NCI-H2196 treated with DMSO at 0.1 percent for 48 hours (cell line): ENCODE results near the gene SHISA8.
"Not testable (repeated sequence)": the region's sequence is repeated elsewhere in the genome, so short reads cannot be mapped to it uniquely, and the experiment has no call there.

Experiments
- DNase-seq: peaks from one replicate; lab custom pipeline; 2025; ENCODE audit not compliant: unreplicated experiment; lab: John Stamatoyannopoulos, UW

Gene SHISA8

DNA sequence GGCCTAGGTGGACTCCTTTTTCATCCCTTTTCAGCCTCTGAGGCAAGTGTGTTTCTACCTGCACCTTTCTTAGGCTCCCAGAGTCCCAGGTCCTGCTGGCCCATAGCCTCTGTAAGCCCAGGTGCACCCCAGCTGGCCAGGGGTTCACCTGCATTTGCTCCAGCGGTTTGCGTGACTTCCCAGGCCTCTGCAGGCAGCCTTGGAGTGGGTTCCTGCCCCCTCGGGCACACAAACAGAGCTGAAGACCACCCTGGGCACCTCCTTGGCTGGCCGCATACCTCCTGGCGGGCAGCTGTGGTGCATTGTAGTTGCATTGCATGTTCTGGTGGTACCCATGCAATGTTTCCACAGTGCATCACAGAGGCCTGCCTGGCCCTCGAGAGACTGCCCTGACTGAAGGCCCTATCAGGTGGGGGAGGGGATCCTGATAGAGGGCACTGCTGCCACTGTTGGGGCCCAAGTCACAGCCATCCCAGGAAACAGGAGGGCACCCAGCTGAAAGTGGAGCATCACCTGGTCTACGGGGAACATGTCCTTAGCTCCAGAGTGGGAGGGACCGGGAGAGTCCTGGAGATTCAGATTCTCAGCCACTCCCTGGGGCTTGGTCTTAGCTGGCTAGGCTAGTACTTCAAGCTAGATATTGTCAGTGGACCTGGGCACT is 14.1 kb downstream of the SHISA8 start:
- DNase-seq, result no peak

DNA sequence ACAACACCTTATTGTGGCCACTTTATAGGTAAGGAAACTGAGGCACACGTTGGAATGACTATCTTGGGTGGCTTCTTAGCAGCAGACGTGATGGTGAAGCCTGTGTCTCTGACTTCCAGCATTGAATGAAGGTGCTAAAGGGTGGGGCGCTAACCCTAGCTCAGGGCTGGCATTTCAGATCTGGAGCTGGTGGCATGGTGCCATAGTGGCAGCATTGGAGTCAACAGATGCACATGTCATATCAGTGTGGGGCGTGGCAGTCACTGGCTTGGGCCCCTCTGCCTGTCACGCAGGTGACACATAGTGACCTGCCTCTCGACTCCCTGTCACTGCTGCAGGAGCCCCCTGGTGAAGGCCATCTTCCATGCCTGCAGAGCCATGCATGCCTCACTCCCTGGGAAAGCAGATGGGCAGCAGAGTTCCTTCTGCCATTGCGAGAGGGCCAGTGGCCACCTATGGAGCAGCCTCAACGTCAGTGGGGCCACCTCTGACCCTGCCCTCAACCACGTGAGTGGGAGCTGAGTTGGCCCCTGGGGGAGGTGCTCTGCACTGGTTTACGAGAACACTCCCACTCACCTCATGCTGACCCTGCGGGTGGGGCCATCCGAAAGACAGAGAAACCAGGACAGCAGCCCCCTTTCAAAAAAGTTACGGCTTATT is 14.8 kb downstream of the SHISA8 start:
- no peak for DNase-seq

DNA sequence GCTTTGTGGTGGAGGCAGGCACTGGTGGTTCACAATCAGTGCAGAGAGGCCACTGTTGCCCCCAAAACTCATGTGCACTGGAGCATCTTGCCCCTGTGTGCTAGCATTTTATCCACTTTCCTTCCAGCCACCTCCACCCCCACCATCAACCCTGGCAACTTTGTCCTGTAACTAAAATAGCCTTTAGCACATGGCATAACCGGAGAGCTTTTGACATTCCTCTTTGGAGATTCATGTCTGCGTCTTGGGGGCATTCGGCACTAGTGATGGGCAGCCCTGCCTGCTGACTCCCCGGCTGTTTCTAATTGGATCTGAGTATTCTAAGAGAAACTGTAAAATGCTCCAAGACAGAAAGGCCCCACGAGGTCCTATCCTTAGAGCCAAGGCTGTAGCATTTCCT is 15.8 kb downstream of the SHISA8 start:
- DNase-seq, result no peak

DNA sequence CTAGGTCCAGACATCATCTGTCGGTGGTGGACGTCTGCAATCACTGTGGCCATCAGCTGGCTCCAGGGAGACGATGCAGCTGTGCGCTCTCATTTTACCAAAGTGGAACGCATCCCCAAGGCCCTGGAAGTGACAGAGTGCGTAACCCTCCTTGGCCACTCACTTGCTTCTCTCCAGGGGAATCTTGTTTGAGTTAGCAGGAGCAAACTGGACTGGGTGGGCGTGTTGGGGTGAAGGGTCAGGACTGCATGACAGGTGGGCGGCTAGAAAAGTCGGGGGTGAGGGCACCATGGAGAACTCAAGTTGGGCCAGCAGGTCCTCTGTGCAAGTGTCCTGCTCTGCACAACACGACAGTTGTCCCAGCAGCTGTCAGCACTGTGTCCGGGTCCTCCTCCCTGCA is 16.2 kb downstream of the SHISA8 start:
- no peak for DNase-seq

DNA sequence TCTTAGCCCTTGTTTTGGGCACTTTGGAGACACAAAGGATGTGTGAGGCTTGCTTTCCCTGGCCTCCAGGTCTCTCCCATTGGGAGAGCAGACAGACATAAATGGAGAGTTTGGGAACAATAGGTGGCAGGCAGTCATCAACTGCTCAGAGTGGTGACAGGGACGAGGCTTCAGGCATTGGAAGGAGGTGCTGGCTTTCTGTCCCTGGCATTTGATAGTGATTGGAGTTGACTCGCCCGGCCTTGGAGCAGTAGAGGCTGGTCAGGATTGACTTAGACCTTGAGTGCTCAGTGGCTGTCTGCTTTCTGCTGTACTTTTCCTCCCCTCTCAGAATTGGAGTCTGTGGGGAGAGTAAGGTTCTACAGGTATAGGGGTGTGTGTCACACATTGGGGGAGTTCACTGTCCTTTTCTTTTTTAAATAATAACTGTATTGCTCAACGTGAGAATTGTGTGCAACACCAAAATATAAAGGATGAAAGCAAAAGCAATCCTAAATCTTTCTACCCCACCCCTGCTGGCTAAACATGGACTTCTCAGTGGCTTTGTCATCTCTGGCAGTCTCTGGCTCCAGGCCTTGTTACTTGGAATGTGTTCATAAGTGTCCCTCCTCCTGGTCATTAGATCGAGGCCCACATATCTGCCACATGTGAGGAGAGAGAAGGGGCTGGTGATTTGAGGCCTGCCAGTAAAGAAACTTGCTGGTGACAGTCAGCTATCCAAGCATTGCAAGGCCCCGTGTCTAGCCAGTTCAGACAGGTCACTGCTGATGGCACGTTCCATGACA is 21.1 kb downstream of the SHISA8 start:
- no peak for DNase-seq

DNA sequence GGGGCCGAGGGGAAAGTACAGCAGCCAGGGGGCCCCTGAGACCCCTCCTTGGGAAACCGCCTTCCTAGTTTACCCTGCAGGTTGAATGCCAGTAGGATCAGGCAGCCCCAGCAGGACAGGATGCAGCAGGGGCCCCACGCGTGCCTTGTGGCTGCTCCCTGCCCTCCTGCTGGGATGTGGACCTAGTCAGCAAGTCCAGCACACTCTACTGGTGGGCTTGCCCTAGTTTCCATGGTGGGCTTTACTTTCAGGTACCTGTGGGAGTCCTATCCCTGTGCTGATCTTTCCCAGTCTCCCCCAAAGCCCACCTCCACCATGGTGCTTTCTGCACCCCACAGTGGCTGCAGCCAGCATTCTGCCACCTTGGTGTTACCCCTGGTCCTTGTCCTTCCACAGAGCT is 22.2 kb downstream of the SHISA8 start:
- no peak for DNase-seq

DNA sequence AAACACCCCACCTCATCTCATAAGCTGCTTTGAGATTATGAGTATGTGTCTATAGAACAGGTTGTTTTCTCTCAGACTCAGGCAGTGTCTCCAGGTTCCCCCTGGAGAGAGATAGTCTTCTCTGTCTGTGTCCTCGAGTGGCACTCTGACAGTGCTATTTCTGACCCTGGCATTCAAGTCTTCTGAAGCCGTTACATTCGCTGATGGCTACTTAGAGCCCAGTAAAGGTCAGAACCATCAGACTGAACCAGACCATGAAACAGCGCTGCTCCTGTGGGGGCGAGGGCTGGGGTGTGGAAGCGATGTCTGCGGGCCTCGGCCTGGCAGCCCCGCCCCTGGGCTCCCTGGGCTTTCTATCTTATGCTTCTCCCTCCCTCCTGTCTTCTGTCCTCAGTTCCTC is 23.5 kb downstream of the SHISA8 start:
- no peak for DNase-seq

DNA sequence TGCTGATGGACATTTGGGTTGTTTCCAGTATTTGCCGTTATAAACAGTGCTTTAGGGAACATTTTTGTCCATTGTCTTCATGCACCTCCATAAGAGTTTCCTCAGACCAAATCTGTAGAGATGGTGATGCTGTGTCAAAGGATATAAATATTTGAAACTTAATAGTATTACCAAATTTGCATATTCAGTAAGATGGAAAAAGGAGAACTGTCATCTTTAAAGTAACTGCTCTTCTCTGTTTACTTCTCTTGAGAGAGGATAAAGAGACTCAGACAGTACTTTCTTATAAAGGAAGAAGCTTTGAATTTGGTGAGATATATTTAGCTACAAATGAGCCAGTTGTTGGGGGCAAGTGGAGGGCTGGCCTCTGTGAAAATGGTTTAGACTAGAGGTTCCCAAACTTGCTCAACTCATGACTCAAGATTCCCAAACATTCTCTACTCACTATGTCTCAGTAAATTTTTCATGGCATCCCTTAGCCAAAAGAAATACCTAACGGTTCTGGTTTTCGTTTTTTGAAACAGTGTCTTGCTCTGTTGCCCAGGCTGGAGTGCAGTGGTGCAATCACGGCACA is 26.2 kb downstream of the SHISA8 start:
- no peak for DNase-seq

- no peak for DNase-seq
Measured at GRCh38 chr22:41885516-41885915, 29.4 kb downstream of the SHISA8 start.

DNA sequence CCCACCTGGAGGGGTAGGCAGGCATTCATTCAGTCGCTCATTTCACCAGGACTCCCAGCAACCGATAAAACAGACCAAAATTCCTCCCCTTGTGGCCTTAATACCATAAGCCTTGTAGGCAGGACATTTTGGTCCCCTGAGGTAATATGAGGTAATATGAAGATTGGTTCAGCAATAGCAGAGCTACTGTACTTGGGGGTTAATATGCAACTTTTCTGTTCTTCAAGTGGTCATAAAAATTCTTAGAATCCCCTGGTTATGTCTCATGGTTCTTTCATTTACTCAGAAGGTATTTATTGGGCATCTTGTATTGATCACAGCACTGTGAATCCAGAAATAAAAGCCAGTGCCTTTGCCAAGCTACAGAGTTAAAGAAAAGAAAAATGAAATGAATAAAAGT is 29.8 kb downstream of the SHISA8 start:
- DNase-seq, result no peak

- no peak for DNase-seq
Measured at GRCh38 chr22:41883400-41883799, 31.5 kb downstream of the SHISA8 start.

DNA sequence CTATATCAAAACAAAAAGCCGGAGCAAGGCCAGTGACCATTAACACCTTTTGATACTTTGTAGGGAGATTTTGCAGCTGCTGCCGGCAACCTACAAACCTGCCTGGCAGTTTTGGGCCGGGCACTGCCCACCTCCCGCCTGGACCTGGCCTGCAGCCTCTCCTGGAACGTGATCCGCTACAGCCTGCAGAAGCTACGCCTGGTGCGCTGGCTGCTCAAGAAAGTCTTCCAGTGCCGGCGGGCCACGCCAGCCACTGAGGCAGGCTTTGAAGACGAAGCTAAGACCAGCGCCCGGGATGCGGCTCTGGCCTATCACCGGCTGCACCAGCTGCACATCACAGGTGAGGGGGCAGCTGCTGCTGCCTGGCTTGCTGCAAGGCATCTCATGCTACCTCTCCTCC is 34.2 kb downstream of the SHISA8 start:
- no peak for DNase-seq

DNA sequence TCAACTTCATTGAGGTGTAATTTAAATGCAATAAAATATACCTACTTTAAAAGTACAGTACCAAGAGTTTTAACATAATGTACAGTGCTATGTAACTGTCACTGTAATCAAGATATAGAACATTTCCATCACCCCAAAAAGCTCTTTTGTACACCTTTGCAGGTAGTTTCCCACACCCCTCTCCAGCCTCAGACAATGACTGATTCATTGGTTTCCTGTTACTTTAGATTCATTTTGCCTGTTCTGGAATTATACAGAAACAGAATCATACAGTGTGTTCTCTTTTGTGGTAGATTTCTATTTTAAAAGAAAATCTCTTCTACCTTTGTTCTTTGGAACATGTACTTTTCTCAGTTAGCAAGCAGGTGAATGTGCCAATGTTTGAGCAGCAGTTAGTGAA is 38.2 kb downstream of the SHISA8 start:
- no peak for DNase-seq

- no peak for DNase-seq
Measured at GRCh38 chr22:41876275-41876674, 38.6 kb downstream of the SHISA8 start.

DNA sequence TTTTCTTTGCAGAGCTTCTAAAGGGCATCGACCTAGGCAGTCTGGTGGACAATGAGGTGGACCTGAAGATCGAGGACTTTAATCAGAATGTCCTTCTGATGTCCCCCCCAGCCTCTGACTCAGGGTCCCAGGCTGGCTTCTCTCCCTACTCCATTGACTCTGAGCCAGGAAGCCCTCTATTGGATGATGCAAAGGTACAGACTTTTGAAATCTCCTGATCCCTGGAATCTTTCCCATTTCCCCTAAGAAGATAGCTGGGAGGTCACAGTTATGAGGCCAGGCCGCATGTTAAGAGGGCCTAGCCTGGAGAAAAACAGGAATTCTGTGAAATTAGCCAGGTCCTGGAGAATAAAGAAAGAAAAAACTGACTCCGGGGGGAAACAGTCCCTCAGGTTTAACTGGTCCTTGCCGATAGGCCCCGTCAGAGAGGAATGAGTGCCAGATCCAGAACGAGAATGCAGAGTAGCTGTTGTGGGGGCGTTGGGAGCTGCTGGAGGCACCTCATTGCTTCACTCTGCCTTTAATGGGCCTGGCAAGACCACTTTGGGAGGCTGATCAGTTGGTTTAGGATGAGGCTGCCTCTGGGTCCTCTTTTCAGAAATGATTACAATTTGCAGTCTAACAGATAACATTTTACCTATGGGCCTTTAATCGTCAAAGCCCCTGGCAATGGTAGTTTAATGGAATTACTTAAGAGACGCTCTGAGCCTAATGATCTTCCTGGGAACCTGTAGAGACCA is 39.2 kb downstream of the SHISA8 start:
- no peak for DNase-seq

- DNase-seq, result no peak
Measured at GRCh38 chr22:41874090-41874489, 40.8 kb downstream of the SHISA8 start.

- DNase-seq, result no peak
Measured at GRCh38 chr22:41873391-41873790, 41.5 kb downstream of the SHISA8 start.

- DNase-seq, result no peak
Measured at GRCh38 chr22:41870786-41871185, 44.1 kb downstream of the SHISA8 start.

- not testable (repeated sequence) for DNase-seq
Measured at GRCh38 chr22:41870081-41870480, 44.8 kb downstream of the SHISA8 start.

GRCh38 chr22:41868556-41868955 is 46.3 kb downstream of the SHISA8 start:
- no peak for DNase-seq

GRCh38 chr22:41863472-41863871 is 51.4 kb downstream of the SHISA8 start:
- DNase-seq, result no peak
